HCT116 (cell line): Measurements from ENCODE around the gene FHIT. TPM values are rescaled to one million over a fixed set of nuclear protein-coding genes. Genes with fewer than 3 reads are reported as not detected.

Experiments used
- ATAC-seq: fragments of 200-7000 bp; cut with Tn5 transposase; 2 replicates; pipeline ENCODE4 v1.9.1; 2020; ENCODE audit warnings: mild to moderate bottlenecking, moderate library complexity
- BruUV-seq: library from RNA; stranded (reverse); fragments of 400-500 nt; replicated peaks from 2 replicates; lab custom pipeline; 2021; lab: Mats Ljungman, UMichigan
- CTCF ChIA-PET: fragments of 300-600 bp; sonication (Branson Sonifier 250); formaldehyde crosslinking; loops from one replicate; lab custom pipeline; 2021; ENCODE audit warnings: antibody characterized with exemption; lab: Charles Lee
- POLR2A ChIA-PET: fragments of 300-600, 350-600 bp; sonication (Branson Sonifier 250); formaldehyde crosslinking; loops from one replicate; lab custom pipeline; 2021; ENCODE audit warnings: antibody characterized with exemption; lab: Charles Lee
- RAD21 ChIA-PET, 2 experiments: fragments of 300-600 bp; sonication (Branson Sonifier 250); formaldehyde crosslinking; loops; one replicate each; lab custom pipeline; 2023; ENCODE audit warnings: low total read pairs in 2 of 2; ENCODE audit not compliant: uncharacterized antibody in 2 of 2, unreplicated experiment in 2 of 2, low non-redundant PET in 1 of 2; lab: Charles Lee
- DNase-seq: peaks from one replicate; pipeline ENCODE4 v3.0.0-alpha.2; 2010; ENCODE audit warnings: low read depth, low spot score
- H2AFZ ChIP-seq: fragments of 200-600 bp; shearing (Covaris generic), sonication (generic); 2 replicates; pipeline ENCODE4 v1.6.1; 2017; ENCODE audit warnings: low read depth, mixed run types, mixed read lengths, antibody characterized with exemption, low read length; ENCODE audit not compliant: poor library complexity, severe bottlenecking
- H3K27ac ChIP-seq: 2 replicates; pipeline ENCODE4 v1.5.1; 2012; ENCODE audit warnings: low read depth, low read length
- H3K27me3 ChIP-seq: fragments of 200-600 bp; sonication (generic); 2 replicates; pipeline ENCODE4 v1.6.1; 2016; ENCODE audit warnings: mixed run types, low read length, mixed read lengths; ENCODE audit not compliant: insufficient read depth
- H3K36me3 ChIP-seq, 2 experiments: fragments of 200-500 bp in 1 of 2; fragments of 200-600 bp in 1 of 2; sonication (Bioruptor generic) in 1 of 2; sonication (generic) in 1 of 2; 2 replicates each; pipeline versions ENCODE4 v1.5.1 to v1.6.1; 2014 to 2016; ENCODE audit warnings: low read length in 2 of 2, inconsistent platforms in 1 of 2, mixed read lengths in 1 of 2, mixed run types in 1 of 2; ENCODE audit not compliant: insufficient read depth in 2 of 2, control insufficient read depth in 1 of 2
- H3K4me1 ChIP-seq, 2 experiments: fragments of 200-600 bp in 1 of 2; sonication (generic) in 1 of 2; 2 replicates each; pipeline versions ENCODE4 v1.5.1 to v1.6.1; 2012 to 2017; ENCODE audit warnings: low read length in 2 of 2, inconsistent platforms in 1 of 2, mild to moderate bottlenecking in 1 of 2, mixed read lengths in 1 of 2, mixed run types in 1 of 2, moderate library complexity in 1 of 2; ENCODE audit not compliant: insufficient read depth in 2 of 2, control insufficient read depth in 1 of 2
- H3K4me2 ChIP-seq: fragments of 200-600 bp; sonication (generic); 2 replicates; pipeline ENCODE4 v1.6.1; 2017; ENCODE audit warnings: mixed run types, low read length, mixed read lengths
- H3K4me3 ChIP-seq, 2 experiments: fragments of 200-600 bp in 1 of 2; sonication (generic) in 1 of 2; replicated peaks in 1 of 2; 2 replicates each; pipeline ENCODE4 v1.5.1; 2011 to 2016; ENCODE audit warnings: low read length in 2 of 2, control low read depth in 1 of 2, low read depth in 1 of 2, mild to moderate bottlenecking in 1 of 2, mixed read lengths in 1 of 2, mixed run types in 1 of 2
- H3K79me2 ChIP-seq: fragments of 200-600 bp; sonication (generic); 2 replicates; pipeline ENCODE4 v1.6.1; 2017; ENCODE audit warnings: mild to moderate bottlenecking, mixed run types, low read length, moderate library complexity, mixed read lengths; ENCODE audit not compliant: insufficient read depth
- H3K9ac ChIP-seq: fragments of 200-600 bp; sonication (generic); 2 replicates; pipeline ENCODE4 v1.6.1; 2016; ENCODE audit warnings: low read length, mixed read lengths
- H3K9me2 ChIP-seq: fragments of 200-600 bp; sonication (generic), shearing (Covaris generic); 2 replicates; pipeline ENCODE4 v1.6.1; 2017; ENCODE audit warnings: mixed run types, mild to moderate bottlenecking, moderate library complexity; ENCODE audit not compliant: insufficient read depth
- H3K9me3 ChIP-seq, 2 experiments: fragments of 200-500 bp in 1 of 2; fragments of 200-600 bp in 1 of 2; sonication (Bioruptor generic) in 1 of 2; sonication (generic) in 1 of 2; 2 replicates each; pipeline ENCODE4 v1.6.1; 2014 to 2017; ENCODE audit warnings: low read length in 2 of 2, mixed read lengths in 2 of 2, inconsistent platforms in 1 of 2, low read depth in 1 of 2, mild to moderate bottlenecking in 1 of 2, mixed run types in 1 of 2, moderate library complexity in 1 of 2; ENCODE audit not compliant: control insufficient read depth in 1 of 2, insufficient read depth in 1 of 2
- H4K20me1 ChIP-seq: fragments of 200-600 bp; sonication (generic), shearing (Covaris generic); 2 replicates; pipeline ENCODE4 v1.6.1; 2017; ENCODE audit warnings: mixed run types, mild to moderate bottlenecking, moderate library complexity; ENCODE audit not compliant: insufficient read depth
- CBX3 ChIP-seq: IDR thresholded peaks from 2 replicates; pipeline ENCODE4 v1.6.1; 2012; ENCODE audit warnings: low read depth
- CEBPB ChIP-seq: IDR thresholded peaks from 2 replicates; pipeline ENCODE4 v1.6.1; 2012; ENCODE audit warnings: low read depth
- EGR1 ChIP-seq: IDR thresholded peaks from 2 replicates; pipeline ENCODE4 v1.6.1; 2012; ENCODE audit warnings: low read depth
- EZH2 ChIP-seq: fragments of 200-600 bp; sonication (generic); IDR thresholded peaks from 2 replicates; pipeline ENCODE4 v1.6.1; 2017; ENCODE audit warnings: antibody characterized with exemption, mixed run types
- FOSL1 ChIP-seq: IDR thresholded peaks from 2 replicates; pipeline ENCODE4 v1.6.1; 2012; ENCODE audit warnings: low read depth
- POLR2AphosphoS5 ChIP-seq: IDR thresholded peaks from 2 replicates; pipeline ENCODE4 v1.6.1; 2011; ENCODE audit warnings: mild to moderate bottlenecking, low read depth, low read length, moderate library complexity
- SIN3A ChIP-seq: IDR thresholded peaks from 2 replicates; pipeline ENCODE4 v1.6.1; 2012; ENCODE audit warnings: low read depth
- TCF7L2 ChIP-seq: IDR thresholded peaks from 2 replicates; pipeline ENCODE4 v1.7.0; 2011; ENCODE audit warnings: borderline replicate concordance, inconsistent platforms; ENCODE audit not compliant: insufficient read depth, insufficient read length; ENCODE audit errors: extremely low read depth
- intact Hi-C: fragments of 100-400 bp; cut with micrococcal nuclease; formaldehyde crosslinking; loops from 2 replicates; pipeline ENCODE4 v1.10.0; 2022
- total RNA-seq: library from RNA; stranded (reverse); gene quantifications from one replicate; pipeline ENCODE4 v1.2.1, GENCODE V29; 2021; ENCODE audit not compliant: unreplicated experiment
- TF ChIP-seq, protein P1 (sequence below), 3 experiments: fragments of 200-600 bp in 1 of 3; sonication (generic) in 1 of 3; IDR thresholded peaks in 2 of 3; conservative IDR thresholded peaks in 1 of 3; 2 replicates each; pipeline ENCODE4 v1.5.1; 2012 to 2017; ENCODE audit warnings: low read depth in 2 of 3, low read length in 2 of 3, antibody characterized with exemption in 1 of 3, borderline replicate concordance in 1 of 3, control low read depth in 1 of 3, mild to moderate bottlenecking in 1 of 3, mixed read lengths in 1 of 3, mixed run types in 1 of 3, moderate library complexity in 1 of 3; ENCODE audit not compliant: insufficient read depth in 1 of 3
- TF ChIP-seq, protein P2 (sequence below): IDR thresholded peaks from 2 replicates; pipeline ENCODE4 v1.6.1; 2012
- TF ChIP-seq, protein P3 (sequence below): IDR thresholded peaks from 2 replicates; pipeline ENCODE4 v1.6.1; 2012

FHIT gene
- total RNA-seq, 1 experiment from 2014 or later = 20.1 TPM

DNA sequence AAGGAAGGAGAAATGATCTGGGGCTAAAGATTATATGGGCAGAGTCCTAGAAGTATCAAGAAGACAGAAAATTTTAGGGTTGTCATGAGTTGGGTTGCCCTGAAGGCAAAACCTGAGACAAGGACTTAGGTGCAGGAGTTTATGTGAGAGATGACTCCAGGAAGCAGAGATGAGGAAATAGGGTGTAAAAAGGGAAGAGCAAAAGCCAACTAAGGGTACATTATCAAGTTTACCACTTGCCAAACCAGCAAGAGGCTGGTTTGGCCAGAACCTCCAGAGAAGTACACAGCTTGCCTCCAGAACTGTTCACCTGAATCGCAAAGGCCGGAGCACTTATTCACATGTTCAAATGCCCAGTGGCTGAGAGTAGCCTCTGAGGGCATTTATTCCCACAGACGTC is 116.7 kb downstream of the FHIT start:
- intact Hi-C loops = no loop called here
- H4K20me1 ChIP-seq = no peaks in the 10 kb centered on the region
- no peaks in the 10 kb centered on the region for H3K9me2 ChIP-seq
- no TSS peak for BruUV-seq
- no peaks in the 10 kb centered on the region for H3K4me1 ChIP-seq
- no peaks in the 10 kb centered on the region for H3K27me3 ChIP-seq
- no peaks in the 10 kb centered on the region for H3K36me3 ChIP-seq
- H3K27ac ChIP-seq = no peak overlapping the region
- DNase-seq = no peak
- no peaks in the 10 kb centered on the region for H3K9me3 ChIP-seq
- RAD21 ChIA-PET = no interaction called here
- H3K4me2 ChIP-seq = no peak overlapping the region
- ATAC-seq = no peak
- CTCF ChIA-PET = no interaction called here
- H3K9ac ChIP-seq = no peak overlapping the region
- no peak overlapping the region for H2AFZ ChIP-seq
- no peak for TF ChIP-seq CEBPB
- no peak for TF ChIP-seq CBX3
- TF ChIP-seq, protein P1, sequence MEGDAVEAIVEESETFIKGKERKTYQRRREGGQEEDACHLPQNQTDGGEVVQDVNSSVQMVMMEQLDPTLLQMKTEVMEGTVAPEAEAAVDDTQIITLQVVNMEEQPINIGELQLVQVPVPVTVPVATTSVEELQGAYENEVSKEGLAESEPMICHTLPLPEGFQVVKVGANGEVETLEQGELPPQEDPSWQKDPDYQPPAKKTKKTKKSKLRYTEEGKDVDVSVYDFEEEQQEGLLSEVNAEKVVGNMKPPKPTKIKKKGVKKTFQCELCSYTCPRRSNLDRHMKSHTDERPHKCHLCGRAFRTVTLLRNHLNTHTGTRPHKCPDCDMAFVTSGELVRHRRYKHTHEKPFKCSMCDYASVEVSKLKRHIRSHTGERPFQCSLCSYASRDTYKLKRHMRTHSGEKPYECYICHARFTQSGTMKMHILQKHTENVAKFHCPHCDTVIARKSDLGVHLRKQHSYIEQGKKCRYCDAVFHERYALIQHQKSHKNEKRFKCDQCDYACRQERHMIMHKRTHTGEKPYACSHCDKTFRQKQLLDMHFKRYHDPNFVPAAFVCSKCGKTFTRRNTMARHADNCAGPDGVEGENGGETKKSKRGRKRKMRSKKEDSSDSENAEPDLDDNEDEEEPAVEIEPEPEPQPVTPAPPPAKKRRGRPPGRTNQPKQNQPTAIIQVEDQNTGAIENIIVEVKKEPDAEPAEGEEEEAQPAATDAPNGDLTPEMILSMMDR (IDR thresholded peaks at IDR 0.05 in 2 of 3, conservative IDR thresholded peaks at IDR 0.05 in 1 of 3; ENCODE audit: borderline replicate concordance in 1 of 3, insufficient read depth in 1 of 3, low read depth in 2 of 3, low read length in 2 of 3) = no peak
- no peak for TF ChIP-seq FOSL1
- TF ChIP-seq POLR2AphosphoS5 = no peak
- TF ChIP-seq EGR1 = no peak
- TF ChIP-seq EZH2 = no peak
- TF ChIP-seq SIN3A = no peak
- TF ChIP-seq, protein P2, sequence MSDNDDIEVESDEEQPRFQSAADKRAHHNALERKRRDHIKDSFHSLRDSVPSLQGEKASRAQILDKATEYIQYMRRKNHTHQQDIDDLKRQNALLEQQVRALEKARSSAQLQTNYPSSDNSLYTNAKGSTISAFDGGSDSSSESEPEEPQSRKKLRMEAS = no peak
- TF ChIP-seq, protein P3, sequence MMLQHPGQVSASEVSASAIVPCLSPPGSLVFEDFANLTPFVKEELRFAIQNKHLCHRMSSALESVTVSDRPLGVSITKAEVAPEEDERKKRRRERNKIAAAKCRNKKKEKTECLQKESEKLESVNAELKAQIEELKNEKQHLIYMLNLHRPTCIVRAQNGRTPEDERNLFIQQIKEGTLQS = no peak
- no peak for TF ChIP-seq TCF7L2
- H3K4me3 ChIP-seq = no peak overlapping the region
- POLR2A ChIA-PET = no interaction called here
- H3K79me2 ChIP-seq = no peaks in the 10 kb centered on the region
